Astrocyte of the cerebellum (primary cell): ENCODE results near the gene DGKD.

ENCODE experiments used
- DNase-seq: peaks from one replicate; pipeline ENCODE4 v3.0.0-alpha.2; 2011; ENCODE audit warnings: low read depth
- H3K4me3 ChIP-seq: 2 replicates; pipeline ENCODE4 v1.5.1; 2011; ENCODE audit warnings: mild to moderate bottlenecking, low read depth, low read length, moderate library complexity
- CTCF ChIP-seq: IDR thresholded peaks from 2 replicates; pipeline ENCODE4 v1.5.1; 2012; ENCODE audit warnings: low read length, low read depth, moderate library complexity, mild to moderate bottlenecking; ENCODE audit errors: missing control alignments
- in situ Hi-C: cut with HindIII; loops from 2 replicates; pipeline ENCODE4 v1.10.0; 2017; ENCODE audit warnings: low sequenced_read_pairs

Gene DGKD

GRCh38 chr2:233408366-233409285, 54.3 kb downstream of the DGKD start:
- no peak overlapping the region for H3K4me3 ChIP-seq
- in situ Hi-C loops, result no loop called here
- no peak for DNase-seq
- no peak for TF ChIP-seq CTCF

GRCh38 chr2:233409286-233409991, 55.1 kb downstream of the DGKD start:
- no peak overlapping the region for H3K4me3 ChIP-seq
- no peak for TF ChIP-seq CTCF
- in situ Hi-C loops, result no loop called here
- no peak for DNase-seq

- TF ChIP-seq CTCF, result no peak
- DNase-seq, result no peak
- H3K4me3 ChIP-seq, result no peak overlapping the region
- in situ Hi-C loops, result no loop called here
Measured at GRCh38 chr2:233410196-233410760, 56.0 kb downstream of the DGKD start.

GRCh38 chr2:233411162-233411561, 56.9 kb downstream of the DGKD start:
- in situ Hi-C loops, result no loop called here

GRCh38 chr2:233412405-233412804, 58.1 kb downstream of the DGKD start:
- no peak overlapping the region for H3K4me3 ChIP-seq
- no peak for DNase-seq
- in situ Hi-C loops, result no loop called here
- no peak for TF ChIP-seq CTCF

More at GRCh38 chr2:233411162-233411561, 56.9 kb downstream of the DGKD start:
- DNase-seq, result no peak
- no peak for TF ChIP-seq CTCF
- no peak overlapping the region for H3K4me3 ChIP-seq

- TF ChIP-seq CTCF, result no peak
- H3K4me3 ChIP-seq, result no peak overlapping the region
- in situ Hi-C loops, result no loop called here
- DNase-seq, result no peak
Measured at GRCh38 chr2:233413046-233413445, 58.8 kb downstream of the DGKD start.
